ENCODE results near the gene ANKRD12.
A peak's percentile ranks its signal among the peaks of the same experiment; 100 is the strongest.

The ANKRD12 gene

GRCh38 chr18:9106094-9106493 is 30.5 kb upstream of the ANKRD12 start:
- DNase-seq (ENCODE audit: low read depth in 3 of 3): no peak

GRCh38 chr18:9106800-9107584 is 29.6 kb upstream of the ANKRD12 start:
- DNase-seq (ENCODE audit: low read depth in 3 of 3): no peak

- DNase-seq (ENCODE audit: low read depth in 3 of 3): no peak
These were observed 27.7 kb upstream of the ANKRD12 start for GRCh38 chr18:9108911-9109310.

- no peak for DNase-seq (ENCODE audit: low read depth in 3 of 3)
These were observed 27.1 kb upstream of the ANKRD12 start for GRCh38 chr18:9109523-9109922.

GRCh38 chr18:9113468-9114149 is 23.0 kb upstream of the ANKRD12 start:
- DNase-seq (ENCODE audit: low read depth in 3 of 3): no peak

GRCh38 chr18:9115984-9116383 is 20.6 kb upstream of the ANKRD12 start:
- DNase-seq (ENCODE audit: low read depth in 3 of 3): no peak

GRCh38 chr18:9117980-9118841 is 18.4 kb upstream of the ANKRD12 start:
- DNase-seq (ENCODE audit: low read depth in 3 of 3): no peak

- no peak for DNase-seq (ENCODE audit: low read depth in 3 of 3)
These were observed 15.8 kb upstream of the ANKRD12 start for GRCh38 chr18:9120796-9121195.

GRCh38 chr18:9123520-9123919 is 13.1 kb upstream of the ANKRD12 start:
- DNase-seq (ENCODE audit: low read depth in 3 of 3): no peak

- DNase-seq (ENCODE audit: low read depth in 3 of 3): no peak
These were observed 11.8 kb upstream of the ANKRD12 start for GRCh38 chr18:9124824-9125223.

- DNase-seq (ENCODE audit: low read depth in 3 of 3): no peak
These were observed 10.2 kb upstream of the ANKRD12 start for GRCh38 chr18:9126337-9126736.

GRCh38 chr18:9130195-9130594 is 6.4 kb upstream of the ANKRD12 start:
- DNase-seq (ENCODE audit: low read depth in 3 of 3): no peak

GRCh38 chr18:9130806-9131205 is 5.8 kb upstream of the ANKRD12 start:
- DNase-seq (ENCODE audit: low read depth in 3 of 3): no peak

- no peak for DNase-seq (ENCODE audit: low read depth in 3 of 3)
These were observed 4.0 kb upstream of the ANKRD12 start for GRCh38 chr18:9132628-9133027.

GRCh38 chr18:9133225-9133624 is 3.4 kb upstream of the ANKRD12 start:
- no peak for DNase-seq (ENCODE audit: low read depth in 3 of 3)

GRCh38 chr18:9135081-9135911 is 1.3 kb upstream of the ANKRD12 start:
- no peak for DNase-seq (ENCODE audit: low read depth in 3 of 3)

GRCh38 chr18:9135912-9136314 is 668 bp upstream of the ANKRD12 start:
- DNase-seq (ENCODE audit: low read depth in 3 of 3): no peak

- DNase-seq (ENCODE audit: low read depth in 3 of 3): peak; percentile 32 to 55 (median 44)
These were observed 836 bp downstream of the ANKRD12 start for GRCh38 chr18:9137168-9138066.

- DNase-seq (ENCODE audit: low read depth in 3 of 3): no peak
These were observed 2.9 kb downstream of the ANKRD12 start for GRCh38 chr18:9139400-9140039.

- no peak for DNase-seq (ENCODE audit: low read depth in 3 of 3)
These were observed 3.8 kb downstream of the ANKRD12 start for GRCh38 chr18:9140381-9140780.
